GM12878 (cell line): ENCODE data around the gene VASH2. TPM values are rescaled to one million over a fixed set of nuclear protein-coding genes. Genes with fewer than 3 reads are reported as not detected.

Experiments used
- ATAC-seq: fragments of 200-7000 bp; cut with Tn5 transposase; 3 replicates; pipeline ENCODE4 v1.9.1; 2020; ENCODE audit warnings: mild to moderate bottlenecking, moderate library complexity
- BruUV-seq: library from RNA; stranded (reverse); fragments of 400-500 nt; replicated peaks from 2 replicates; lab custom pipeline; 2021; lab: Mats Ljungman, UMichigan
- CTCF ChIA-PET: fragments of 300-600 bp; sonication (Branson Sonifier 250); formaldehyde crosslinking; extraction: SDS; loops from one replicate; lab custom pipeline; 2021; ENCODE audit warnings: inconsistent platforms; lab: Yijun Ruan, JAX
- POLR2A ChIA-PET: fragments of 350-600 bp; formaldehyde crosslinking; extraction: SDS; loops from one replicate; lab custom pipeline; 2021; ENCODE audit warnings: inconsistent platforms; lab: Charles Lee
- RAD21 ChIA-PET: fragments of 300-600 bp; sonication (Branson Sonifier 250); formaldehyde crosslinking; loops from one replicate; lab custom pipeline; 2023; ENCODE audit warnings: antibody characterized with exemption; ENCODE audit not compliant: unreplicated experiment; lab: Charles Lee
- SMC1A ChIA-PET: fragments of 300-600 bp; sonication (Branson Sonifier 250); formaldehyde crosslinking; loops from one replicate; lab custom pipeline; 2023; ENCODE audit not compliant: unreplicated experiment, uncharacterized antibody; lab: Charles Lee
- DNase-seq: peaks from one replicate; pipeline ENCODE4 v3.0.0-alpha.2; 2011; ENCODE audit warnings: low read depth, low spot score
- FAIRE-seq: peaks from 3 replicates; lab custom pipeline; 2011; peaks lifted over from hg19 to GRCh38; lab: Jason Lieb, UNC
- H2AFZ ChIP-seq: 2 replicates; pipeline ENCODE4 v1.6.0; 2011; ENCODE audit warnings: low read depth, low read length, control low read depth; ENCODE audit not compliant: control insufficient read depth
- H3K27ac ChIP-seq: 2 replicates; pipeline ENCODE4 v1.5.1; 2011; ENCODE audit warnings: control low read depth; ENCODE audit not compliant: control insufficient read depth, insufficient read depth
- H3K27me3 ChIP-seq, 2 experiments: replicated peaks in 1 of 2; 2 replicates each; pipeline versions ENCODE4 v1.6.0 to v1.6.1; 2011; ENCODE audit warnings: low read length in 1 of 2; ENCODE audit not compliant: control insufficient read depth in 2 of 2, insufficient read depth in 2 of 2
- H3K36me3 ChIP-seq, 2 experiments: 2 replicates each; pipeline ENCODE4 v1.5.1; 2011; ENCODE audit warnings: low read length in 1 of 2; ENCODE audit not compliant: control insufficient read depth in 2 of 2, insufficient read depth in 2 of 2
- H3K4me1 ChIP-seq: 2 replicates; pipeline ENCODE4 v1.6.1; 2011; ENCODE audit warnings: mild to moderate bottlenecking, low read length, moderate library complexity, mixed read lengths; ENCODE audit not compliant: control insufficient read depth, insufficient read depth
- H3K4me2 ChIP-seq: 2 replicates; pipeline ENCODE4 v1.6.0; 2011; ENCODE audit warnings: control low read depth; ENCODE audit not compliant: control insufficient read depth, insufficient read depth
- H3K4me3 ChIP-seq: fragments of 200-600 bp; sonication (generic); 2 replicates; pipeline ENCODE4 v1.5.1; 2016
- H3K79me2 ChIP-seq: 2 replicates; pipeline ENCODE4 v1.6.0; 2011; ENCODE audit warnings: low read length; ENCODE audit not compliant: control insufficient read depth, insufficient read depth
- H3K9ac ChIP-seq: 2 replicates; pipeline ENCODE4 v1.8.0; 2011; ENCODE audit warnings: low read length, control low read depth, mixed read lengths; ENCODE audit not compliant: control insufficient read depth, insufficient read depth
- H3K9me3 ChIP-seq: replicated peaks from 3 replicates; pipeline ENCODE4 v1.5.1; 2011; ENCODE audit warnings: mild to moderate bottlenecking, low read length; ENCODE audit not compliant: control insufficient read depth, insufficient read depth
- H4K20me1 ChIP-seq: 2 replicates; pipeline ENCODE4 v1.6.0; 2011; ENCODE audit not compliant: control insufficient read depth, insufficient read depth
- BRCA1 ChIP-seq: IDR thresholded peaks from 2 replicates; pipeline ENCODE4 v1.6.1; 2011; ENCODE audit warnings: low read depth, low read length, improper control_type of control experiment
- CHD2 ChIP-seq: IDR thresholded peaks from 2 replicates; pipeline ENCODE4 v1.6.1; 2011; ENCODE audit warnings: low read depth, low read length, improper control_type of control experiment, borderline replicate concordance
- GABPA ChIP-seq: IDR thresholded peaks from 2 replicates; pipeline ENCODE4 v1.6.1; 2014; ENCODE audit warnings: antibody characterized with exemption, low read depth, mild to moderate bottlenecking, inconsistent platforms
- HCFC1 ChIP-seq: fragments of 150-350 bp; IDR thresholded peaks from 2 replicates; pipeline ENCODE4 v1.6.1; 2014; ENCODE audit warnings: low read length
- HDAC2 ChIP-seq: fragments of 200-600 bp; sonication (generic); IDR thresholded peaks from 2 replicates; pipeline ENCODE4 v1.6.1; 2017
- MEF2A ChIP-seq: IDR thresholded peaks from 2 replicates; pipeline ENCODE4 v1.6.1; 2011; ENCODE audit warnings: low read depth, mild to moderate bottlenecking, low read length, moderate library complexity; ENCODE audit not compliant: insufficient read depth
- MYB ChIP-seq: fragments of 150-350 bp; IDR thresholded peaks from 2 replicates; pipeline ENCODE4 v1.6.1; 2014; ENCODE audit warnings: mild to moderate bottlenecking, low read depth, low read length, borderline replicate concordance
- WGBS: methylation state at CpG from one replicate; pipeline ENCODE4 v1.1.6; 2016; ENCODE audit warnings: low lambda C conversion rate; ENCODE audit not compliant: insufficient replicate concordance, insufficient coverage; ENCODE audit errors: missing lambda C conversion rate; 5-methylcytosine and 5-hydroxymethylcytosine counted together
- in situ Hi-C: fragments of 300-500 bp; cut with MboI; formaldehyde crosslinking; loops from 9 replicates; pipeline ENCODE4 v1.14.3; 2018; ENCODE audit warnings: mixed read lengths
- intact Hi-C: fragments of 100-400 bp; cut with micrococcal nuclease; formaldehyde crosslinking; loops from one replicate; pipeline ENCODE4 v1.14.2; 2022; ENCODE audit not compliant: unreplicated experiment
- polyA plus RNA-seq, 11 experiments: library from polyadenylated mRNA; depleted of rRNA in 4 of 11; unstranded in 6 of 11; stranded (reverse) in 5 of 11; fragments of >200 nt; fragmentation: Nextera tagmentation in 4 of 11; fragmentation: Illumina TruSeq in 1 of 11; extraction: Ambion mirVana in 4 of 11; extraction: Trizol in 1 of 11; gene quantifications; 1 replicate in 1 of 11; 2 replicates in 10 of 11; pipeline versions ENCODE4 v1.2.1 to v1.2.3, GENCODE V29; 2011 to 2016; ENCODE audit warnings: inconsistent platforms in 2 of 11, missing spikeins in 2 of 11, low read depth in 1 of 11
- total RNA-seq, 4 experiments: library from RNA; depleted of rRNA in 3 of 4; stranded (reverse); fragments of >200 nt in 3 of 4; fragmentation: Illumina TruSeq in 1 of 4; extraction: Trizol in 1 of 4; gene quantifications; 2 replicates each; pipeline versions ENCODE4 v1.2.1 to v1.2.3, GENCODE V29; 2013 to 2021
- TF ChIP-seq, protein P1 (sequence below): IDR thresholded peaks from 2 replicates; pipeline ENCODE4 v1.6.1; 2011; ENCODE audit warnings: low read depth, low read length, improper control_type of control experiment, borderline replicate concordance
- TF ChIP-seq, protein P2 (sequence below), 3 experiments: IDR thresholded peaks in 2 of 3; conservative IDR thresholded peaks in 1 of 3; 2 replicates each; pipeline ENCODE4 v1.5.1; 2011; ENCODE audit warnings: low read depth in 3 of 3, low read length in 3 of 3, mild to moderate bottlenecking in 3 of 3, control low read depth in 2 of 3, moderate library complexity in 2 of 3, inconsistent platforms in 1 of 3, mixed read lengths in 1 of 3; ENCODE audit not compliant: control insufficient read depth in 2 of 3, insufficient read depth in 1 of 3; ENCODE audit errors: extremely low read depth in 1 of 3
- TF ChIP-seq, protein P3 (sequence below): fragments of 450-650 bp; IDR thresholded peaks from 2 replicates; pipeline ENCODE4 v1.6.1; 2017; ENCODE audit warnings: antibody characterized with exemption, mild to moderate bottlenecking, moderate library complexity
- TF ChIP-seq, protein P4 (sequence below): IDR thresholded peaks from 2 replicates; pipeline ENCODE4 v1.6.1; 2012; ENCODE audit warnings: low read depth, low read length, improper control_type of control experiment
- TF ChIP-seq, protein P5 (sequence below): IDR thresholded peaks from 2 replicates; pipeline ENCODE4 v1.6.1; 2011; ENCODE audit warnings: borderline replicate concordance, low read depth, mild to moderate bottlenecking, moderate library complexity, low read length; ENCODE audit not compliant: insufficient read depth, poor library complexity, severe bottlenecking

The VASH2 gene
- total and polyA plus RNA-seq, 10 of the 15 experiments (the other 5 are each of a cell fraction or from before 2014, with no cell fraction given): 5.4 to 29.7 (median 21.7) TPM

DNA sequence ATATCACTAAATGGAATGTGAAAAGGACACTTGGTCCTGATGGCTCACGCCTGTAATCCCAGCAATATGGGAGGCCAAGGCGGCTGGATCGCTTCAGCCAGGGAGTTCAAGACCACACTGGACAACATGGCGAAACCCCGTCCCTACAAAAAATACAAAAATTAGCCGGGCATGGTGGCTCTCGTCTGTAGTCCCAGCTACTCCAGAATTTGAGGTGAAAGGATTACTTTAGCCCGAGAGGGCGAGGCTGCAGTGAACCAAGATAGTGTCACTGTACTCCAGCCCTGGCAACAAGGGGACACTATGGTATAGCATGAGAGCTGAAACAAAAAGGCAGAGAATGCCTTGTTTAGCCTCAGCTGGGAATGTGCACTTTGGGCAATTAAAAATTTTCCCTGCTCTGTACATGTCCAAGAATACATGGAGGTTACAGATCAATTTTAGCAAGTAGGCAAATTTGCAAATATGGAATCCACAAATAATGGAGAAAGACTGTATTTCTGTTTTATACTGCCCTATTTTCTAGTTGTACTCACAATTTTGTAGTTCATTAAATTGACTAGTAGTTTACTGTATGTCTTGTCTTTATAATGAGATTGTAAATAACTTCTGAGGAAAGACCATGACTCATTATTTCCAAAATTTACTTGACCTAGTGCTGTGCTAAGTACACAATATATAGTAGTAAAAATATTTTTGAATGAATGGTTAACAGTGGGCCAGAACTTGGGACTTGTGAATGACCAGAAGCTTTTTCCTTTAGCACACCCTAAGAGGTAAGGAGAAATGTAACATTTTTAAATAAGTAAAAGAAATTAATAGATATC is 67.3 kb downstream of the VASH2 start:
- no TSS peak for BruUV-seq
- 97% methylated on average over 9 of the region's 9 CpGs for WGBS
- FAIRE-seq: no peak
- CTCF ChIA-PET: no interaction called here
- H2AFZ ChIP-seq: no peak overlapping the region
- no peaks in the 10 kb centered on the region for H4K20me1 ChIP-seq
- intact Hi-C loops (no loop called here), in situ Hi-C loops (no loop called here)
- H3K4me1 ChIP-seq: no peaks in the 10 kb centered on the region
- no peaks in the 10 kb centered on the region for H3K9me3 ChIP-seq
- RAD21 ChIA-PET: interaction anchor here (1.2 kb wide), 1 partner anchor 15 kb away, joined by 3 read pairs; no protein-coding TSS in a partner anchor
- no peaks in the 10 kb centered on the region for H3K27me3 ChIP-seq
- peaks cover 26% of the 10 kb centered on the region for H3K79me2 ChIP-seq
- ATAC-seq: no peak
- SMC1A ChIA-PET: interaction anchor here (1.2 kb wide), 1 partner anchor 28 kb away, joined by 3 read pairs; no protein-coding TSS in a partner anchor
- H3K4me2 ChIP-seq: no peak overlapping the region
- DNase-seq: no peak
- H3K27ac ChIP-seq: no peak overlapping the region
- 0 out of 4 replicates have a peak, but pooled peaks cover 0 to 4% of the 10 kb centered on the region in 2 experiments for H3K36me3 ChIP-seq
- TF ChIP-seq, protein P1, sequence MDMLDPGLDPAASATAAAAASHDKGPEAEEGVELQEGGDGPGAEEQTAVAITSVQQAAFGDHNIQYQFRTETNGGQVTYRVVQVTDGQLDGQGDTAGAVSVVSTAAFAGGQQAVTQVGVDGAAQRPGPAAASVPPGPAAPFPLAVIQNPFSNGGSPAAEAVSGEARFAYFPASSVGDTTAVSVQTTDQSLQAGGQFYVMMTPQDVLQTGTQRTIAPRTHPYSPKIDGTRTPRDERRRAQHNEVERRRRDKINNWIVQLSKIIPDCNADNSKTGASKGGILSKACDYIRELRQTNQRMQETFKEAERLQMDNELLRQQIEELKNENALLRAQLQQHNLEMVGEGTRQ: no peak
- TF ChIP-seq HCFC1 (no peak), GABPA (no peak), MYB (no peak), HDAC2 (no peak), BRCA1 (no peak), CHD2 (no peak), MEF2A (no peak)
- TF ChIP-seq, protein P2, sequence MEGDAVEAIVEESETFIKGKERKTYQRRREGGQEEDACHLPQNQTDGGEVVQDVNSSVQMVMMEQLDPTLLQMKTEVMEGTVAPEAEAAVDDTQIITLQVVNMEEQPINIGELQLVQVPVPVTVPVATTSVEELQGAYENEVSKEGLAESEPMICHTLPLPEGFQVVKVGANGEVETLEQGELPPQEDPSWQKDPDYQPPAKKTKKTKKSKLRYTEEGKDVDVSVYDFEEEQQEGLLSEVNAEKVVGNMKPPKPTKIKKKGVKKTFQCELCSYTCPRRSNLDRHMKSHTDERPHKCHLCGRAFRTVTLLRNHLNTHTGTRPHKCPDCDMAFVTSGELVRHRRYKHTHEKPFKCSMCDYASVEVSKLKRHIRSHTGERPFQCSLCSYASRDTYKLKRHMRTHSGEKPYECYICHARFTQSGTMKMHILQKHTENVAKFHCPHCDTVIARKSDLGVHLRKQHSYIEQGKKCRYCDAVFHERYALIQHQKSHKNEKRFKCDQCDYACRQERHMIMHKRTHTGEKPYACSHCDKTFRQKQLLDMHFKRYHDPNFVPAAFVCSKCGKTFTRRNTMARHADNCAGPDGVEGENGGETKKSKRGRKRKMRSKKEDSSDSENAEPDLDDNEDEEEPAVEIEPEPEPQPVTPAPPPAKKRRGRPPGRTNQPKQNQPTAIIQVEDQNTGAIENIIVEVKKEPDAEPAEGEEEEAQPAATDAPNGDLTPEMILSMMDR (IDR thresholded peaks at IDR 0.05 in 2 of 3, conservative IDR thresholded peaks at IDR 0.05 in 1 of 3; ENCODE audit: control insufficient read depth in 2 of 3, extremely low read depth in 1 of 3, insufficient read depth in 1 of 3, low read depth in 3 of 3, low read length in 3 of 3): no peak
- TF ChIP-seq, protein P3, sequence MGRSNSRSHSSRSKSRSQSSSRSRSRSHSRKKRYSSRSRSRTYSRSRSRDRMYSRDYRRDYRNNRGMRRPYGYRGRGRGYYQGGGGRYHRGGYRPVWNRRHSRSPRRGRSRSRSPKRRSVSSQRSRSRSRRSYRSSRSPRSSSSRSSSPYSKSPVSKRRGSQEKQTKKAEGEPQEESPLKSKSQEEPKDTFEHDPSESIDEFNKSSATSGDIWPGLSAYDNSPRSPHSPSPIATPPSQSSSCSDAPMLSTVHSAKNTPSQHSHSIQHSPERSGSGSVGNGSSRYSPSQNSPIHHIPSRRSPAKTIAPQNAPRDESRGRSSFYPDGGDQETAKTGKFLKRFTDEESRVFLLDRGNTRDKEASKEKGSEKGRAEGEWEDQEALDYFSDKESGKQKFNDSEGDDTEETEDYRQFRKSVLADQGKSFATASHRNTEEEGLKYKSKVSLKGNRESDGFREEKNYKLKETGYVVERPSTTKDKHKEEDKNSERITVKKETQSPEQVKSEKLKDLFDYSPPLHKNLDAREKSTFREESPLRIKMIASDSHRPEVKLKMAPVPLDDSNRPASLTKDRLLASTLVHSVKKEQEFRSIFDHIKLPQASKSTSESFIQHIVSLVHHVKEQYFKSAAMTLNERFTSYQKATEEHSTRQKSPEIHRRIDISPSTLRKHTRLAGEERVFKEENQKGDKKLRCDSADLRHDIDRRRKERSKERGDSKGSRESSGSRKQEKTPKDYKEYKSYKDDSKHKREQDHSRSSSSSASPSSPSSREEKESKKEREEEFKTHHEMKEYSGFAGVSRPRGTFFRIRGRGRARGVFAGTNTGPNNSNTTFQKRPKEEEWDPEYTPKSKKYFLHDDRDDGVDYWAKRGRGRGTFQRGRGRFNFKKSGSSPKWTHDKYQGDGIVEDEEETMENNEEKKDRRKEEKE: no peak
- TF ChIP-seq, protein P4, sequence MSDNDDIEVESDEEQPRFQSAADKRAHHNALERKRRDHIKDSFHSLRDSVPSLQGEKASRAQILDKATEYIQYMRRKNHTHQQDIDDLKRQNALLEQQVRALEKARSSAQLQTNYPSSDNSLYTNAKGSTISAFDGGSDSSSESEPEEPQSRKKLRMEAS: no peak
- TF ChIP-seq, protein P5, sequence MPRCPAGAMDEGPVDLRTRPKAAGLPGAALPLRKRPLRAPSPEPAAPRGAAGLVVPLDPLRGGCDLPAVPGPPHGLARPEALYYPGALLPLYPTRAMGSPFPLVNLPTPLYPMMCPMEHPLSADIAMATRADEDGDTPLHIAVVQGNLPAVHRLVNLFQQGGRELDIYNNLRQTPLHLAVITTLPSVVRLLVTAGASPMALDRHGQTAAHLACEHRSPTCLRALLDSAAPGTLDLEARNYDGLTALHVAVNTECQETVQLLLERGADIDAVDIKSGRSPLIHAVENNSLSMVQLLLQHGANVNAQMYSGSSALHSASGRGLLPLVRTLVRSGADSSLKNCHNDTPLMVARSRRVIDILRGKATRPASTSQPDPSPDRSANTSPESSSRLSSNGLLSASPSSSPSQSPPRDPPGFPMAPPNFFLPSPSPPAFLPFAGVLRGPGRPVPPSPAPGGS: no peak
- POLR2A ChIA-PET: no interaction called here
- H3K9ac ChIP-seq: no peak overlapping the region
- H3K4me3 ChIP-seq: no peak overlapping the region
